ENCODE results near the gene CCDC85C. TPM values are rescaled to one million over a fixed set of nuclear protein-coding genes. Genes with fewer than 3 reads are reported as not detected.

Gene CCDC85C
- total and polyA plus RNA-seq, 8 donors: 10.5 to 28.6 (median 15.9) TPM

- DNase-seq: no peak
- Histone ChIP-seq H3K27me3 (peaks cover 0 to 12% (median 0%) of the 10 kb centered on the region in 3 donors), H3K4me1 (no peaks in the 10 kb centered on the region), H3K27ac (no peak overlapping the region), H3K9me3 (no peaks in the 10 kb centered on the region), H3K4me3 (no peak overlapping the region), H3K36me3 (no peaks in the 10 kb centered on the region)
- WGBS, 5 donors: 84 to 93% (median 91%) methylated on average over 7 of the region's 7 CpGs
- TF ChIP-seq POLR2A (IDR thresholded peaks at IDR 0.05) (no peak), POLR2AphosphoS5 (IDR thresholded peaks at IDR 0.05) (no peak), CTCF (IDR thresholded peaks at IDR 0.05) (no peak), EP300 (IDR thresholded peaks at IDR 0.05) (no peak)
- intact Hi-C loops (cut with DNase I; ENCODE audit: low total_unique reads): no loop called here
Observed at GRCh38 chr14:99637624-99638023, 33.6 kb upstream of the CCDC85C start.

GRCh38 chr14:99636487-99636886 is 32.5 kb upstream of the CCDC85C start:
- DNase-seq: no peak
- Histone ChIP-seq H3K4me1 (no peaks in the 10 kb centered on the region), H3K27ac (no peak overlapping the region), H3K27me3 (peaks cover 0 to 12% (median 0%) of the 10 kb centered on the region in 3 donors), H3K36me3 (no peaks in the 10 kb centered on the region), H3K9me3 (no peaks in the 10 kb centered on the region), H3K4me3 (no peak overlapping the region)
- 76 to 84% (median 80%) methylated on average over 5 of the region's 5 CpGs for WGBS, 5 donors
- intact Hi-C loops (cut with DNase I; ENCODE audit: low total_unique reads): no loop called here
- no peak for TF ChIP-seq CTCF (IDR thresholded peaks at IDR 0.05)
- TF ChIP-seq EP300 (IDR thresholded peaks at IDR 0.05): no peak
- no peak for TF ChIP-seq POLR2AphosphoS5 (IDR thresholded peaks at IDR 0.05)
- no peak for TF ChIP-seq POLR2A (IDR thresholded peaks at IDR 0.05)

GRCh38 chr14:99635116-99635515 is 31.1 kb upstream of the CCDC85C start:
- intact Hi-C loops (cut with DNase I; ENCODE audit: low total_unique reads): no loop called here
- TF ChIP-seq POLR2AphosphoS5 (IDR thresholded peaks at IDR 0.05): no peak
- TF ChIP-seq CTCF (IDR thresholded peaks at IDR 0.05): no peak
- TF ChIP-seq POLR2A (IDR thresholded peaks at IDR 0.05): no peak
- no peak for TF ChIP-seq EP300 (IDR thresholded peaks at IDR 0.05)
- peaks cover 0 to 12% (median 0%) of the 10 kb centered on the region in 3 donors for H3K27me3 ChIP-seq
- DNase-seq: no peak
- H3K36me3 ChIP-seq: no peaks in the 10 kb centered on the region
- no peak overlapping the region for H3K27ac ChIP-seq
- H3K9me3 ChIP-seq: no peaks in the 10 kb centered on the region
- no peaks in the 10 kb centered on the region for H3K4me1 ChIP-seq
- 73 to 87% (median 83%) methylated on average over 8 of the region's 8 CpGs for WGBS, 5 donors
- H3K4me3 ChIP-seq: no peak overlapping the region

- Histone ChIP-seq H3K4me3 (no peak overlapping the region), H3K9me3 (no peaks in the 10 kb centered on the region), H3K27me3 (peaks cover 0 to 12% (median 0%) of the 10 kb centered on the region in 3 donors), H3K36me3 (no peaks in the 10 kb centered on the region), H3K4me1 (no peaks in the 10 kb centered on the region), H3K27ac (no peak overlapping the region)
- intact Hi-C loops (cut with DNase I; ENCODE audit: low total_unique reads): loop anchor here (5.0 kb wide), 1 partner anchor 117 kb away; no protein-coding TSS in a partner anchor
- DNase-seq: no peak
- 68 to 76% (median 70%) methylated on average over 10 of the region's 10 CpGs for WGBS, 5 donors
- TF ChIP-seq EP300 (IDR thresholded peaks at IDR 0.05): no peak
- no peak for TF ChIP-seq CTCF (IDR thresholded peaks at IDR 0.05)
- no peak for TF ChIP-seq POLR2A (IDR thresholded peaks at IDR 0.05)
- TF ChIP-seq POLR2AphosphoS5 (IDR thresholded peaks at IDR 0.05): no peak
Observed at GRCh38 chr14:99634443-99634842, 30.4 kb upstream of the CCDC85C start.
